AG09319 (cell line): ENCODE results near the gene BHLHE23.

Experiments
- DNase-seq: peaks from one replicate; pipeline ENCODE4 v3.0.0-alpha.2; 2010; ENCODE audit warnings: low read depth; ENCODE audit errors: extremely low read depth
- CTCF ChIP-seq: IDR thresholded peaks from 2 replicates; pipeline ENCODE4 v1.5.1; 2011; ENCODE audit warnings: low read depth, mild to moderate bottlenecking, inconsistent platforms, low read length, moderate library complexity

BHLHE23 gene

GRCh38 chr20:63006540-63007359 is at the start of gene BHLHE23:
Gene BHLHE23, minus strand, starts transcription at chr20:63006964. Its CDS starts 190 bp downstream, at chr20:63006774.
- TF ChIP-seq CTCF, result no peak
- DNase-seq, result no peak

DNA sequence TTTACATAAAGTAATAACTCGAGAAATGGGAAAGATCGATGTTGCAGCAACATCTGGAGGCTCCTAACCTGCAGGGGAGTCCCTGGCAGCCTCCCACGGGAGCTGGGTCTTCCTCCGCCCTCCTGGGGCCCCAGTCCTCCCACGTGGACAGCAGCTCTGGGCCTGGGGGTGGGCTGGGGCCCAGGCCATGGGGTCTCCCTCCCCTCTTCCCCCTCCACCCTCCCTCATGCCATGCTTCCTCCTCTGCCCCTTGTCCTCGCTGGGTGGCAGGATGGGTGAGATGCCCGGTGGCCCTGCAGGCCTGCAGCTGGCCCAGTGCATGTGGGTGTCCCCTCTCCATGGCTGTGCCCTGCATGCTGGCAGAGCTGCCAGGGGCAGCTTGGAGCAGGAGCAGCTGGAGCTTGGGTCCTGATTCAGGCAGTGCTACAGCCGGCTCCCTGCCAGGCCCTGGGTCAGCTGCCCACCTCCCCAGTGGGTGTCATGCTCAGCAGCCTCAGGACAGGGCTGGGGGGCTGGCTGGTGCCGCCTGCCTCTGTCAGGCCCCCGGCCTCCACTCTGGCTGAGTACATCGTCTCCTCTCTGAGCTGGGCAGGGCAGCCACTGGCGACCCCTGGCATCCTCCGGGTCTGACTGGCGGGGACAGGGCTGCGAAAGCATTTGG is 48.9 kb upstream of the BHLHE23 start:
- no peak for TF ChIP-seq CTCF
- no peak for DNase-seq

DNA sequence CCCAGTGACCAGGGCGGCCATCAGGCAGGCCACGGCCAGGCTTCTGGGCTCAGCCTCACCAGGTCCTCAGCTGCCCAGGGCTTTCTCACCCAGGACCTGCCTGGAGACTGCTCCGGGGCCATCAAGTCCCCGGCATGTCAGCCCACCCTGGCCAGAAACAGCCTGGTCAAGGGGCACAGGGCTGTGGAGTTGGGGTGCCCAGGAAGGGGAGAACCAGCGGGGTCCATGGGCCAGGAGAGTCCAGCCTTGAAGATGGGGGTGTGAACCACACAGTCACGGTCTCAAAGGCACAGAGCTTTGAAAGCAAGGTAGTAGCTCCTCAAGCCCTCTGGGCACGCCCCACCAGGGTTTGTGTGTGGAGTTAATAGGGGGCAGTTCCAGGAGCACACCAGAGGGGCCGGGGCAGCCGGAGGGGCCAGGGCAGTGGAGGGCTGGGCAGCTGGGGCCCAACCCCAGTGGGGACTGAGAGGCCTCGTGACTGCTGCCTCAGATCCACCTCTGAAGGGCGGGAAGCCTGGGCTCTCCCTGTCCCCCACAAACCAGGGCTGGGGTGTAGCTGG is 48.0 kb upstream of the BHLHE23 start:
- TF ChIP-seq CTCF, result no peak
- DNase-seq, result no peak

DNA sequence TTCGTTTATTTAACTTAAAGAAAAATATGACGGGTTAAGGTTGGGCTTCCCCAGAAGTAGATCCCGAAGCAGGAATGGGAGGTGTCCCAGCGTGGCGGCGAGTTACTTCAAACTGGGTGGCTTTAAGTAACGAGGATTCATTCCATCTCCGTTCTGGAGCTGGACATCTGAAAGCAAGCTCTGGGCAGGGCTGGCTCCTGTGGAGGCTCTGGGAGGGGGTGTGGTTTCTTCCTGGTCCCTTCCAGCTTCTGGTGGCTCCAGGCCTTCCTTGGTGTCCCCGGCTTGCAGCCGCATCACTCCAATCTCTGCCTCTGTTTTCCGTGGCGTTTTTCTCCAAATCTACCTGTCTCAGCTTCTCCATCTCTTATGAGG is 47.3 kb upstream of the BHLHE23 start:
- no peak for DNase-seq
- no peak for TF ChIP-seq CTCF

DNA sequence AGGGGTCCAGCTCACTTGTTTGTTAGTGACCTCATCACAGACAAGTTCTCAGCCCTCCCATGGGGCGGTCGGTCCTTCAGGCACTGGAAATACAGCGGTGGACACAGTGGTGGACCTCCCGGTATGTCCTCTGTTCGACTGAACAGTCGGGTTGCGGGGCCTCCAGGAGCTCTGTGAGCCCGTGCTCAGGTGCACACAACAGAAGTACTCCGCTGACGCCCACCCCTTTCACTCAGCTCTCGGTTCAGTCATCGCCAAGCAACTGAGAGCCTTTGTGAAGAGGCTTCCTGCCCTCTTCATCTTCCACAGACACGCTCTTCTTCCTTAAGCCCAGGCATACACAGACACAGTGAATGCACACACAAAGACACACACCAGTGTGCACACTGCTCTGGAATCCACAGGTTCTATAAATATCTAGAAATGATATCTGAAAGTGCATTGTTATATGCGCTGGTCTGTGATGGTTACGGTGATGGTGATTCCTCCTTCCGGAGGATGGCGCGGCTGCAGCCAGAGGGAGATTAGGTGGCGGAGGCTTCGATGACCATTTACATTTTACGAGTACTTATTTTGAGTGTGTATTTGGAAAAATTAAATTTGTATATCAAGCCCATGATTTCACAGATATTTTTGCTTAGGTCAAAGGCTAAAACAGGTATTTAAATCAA is 46.8 kb upstream of the BHLHE23 start:
- TF ChIP-seq CTCF, result no peak
- no peak for DNase-seq

DNA sequence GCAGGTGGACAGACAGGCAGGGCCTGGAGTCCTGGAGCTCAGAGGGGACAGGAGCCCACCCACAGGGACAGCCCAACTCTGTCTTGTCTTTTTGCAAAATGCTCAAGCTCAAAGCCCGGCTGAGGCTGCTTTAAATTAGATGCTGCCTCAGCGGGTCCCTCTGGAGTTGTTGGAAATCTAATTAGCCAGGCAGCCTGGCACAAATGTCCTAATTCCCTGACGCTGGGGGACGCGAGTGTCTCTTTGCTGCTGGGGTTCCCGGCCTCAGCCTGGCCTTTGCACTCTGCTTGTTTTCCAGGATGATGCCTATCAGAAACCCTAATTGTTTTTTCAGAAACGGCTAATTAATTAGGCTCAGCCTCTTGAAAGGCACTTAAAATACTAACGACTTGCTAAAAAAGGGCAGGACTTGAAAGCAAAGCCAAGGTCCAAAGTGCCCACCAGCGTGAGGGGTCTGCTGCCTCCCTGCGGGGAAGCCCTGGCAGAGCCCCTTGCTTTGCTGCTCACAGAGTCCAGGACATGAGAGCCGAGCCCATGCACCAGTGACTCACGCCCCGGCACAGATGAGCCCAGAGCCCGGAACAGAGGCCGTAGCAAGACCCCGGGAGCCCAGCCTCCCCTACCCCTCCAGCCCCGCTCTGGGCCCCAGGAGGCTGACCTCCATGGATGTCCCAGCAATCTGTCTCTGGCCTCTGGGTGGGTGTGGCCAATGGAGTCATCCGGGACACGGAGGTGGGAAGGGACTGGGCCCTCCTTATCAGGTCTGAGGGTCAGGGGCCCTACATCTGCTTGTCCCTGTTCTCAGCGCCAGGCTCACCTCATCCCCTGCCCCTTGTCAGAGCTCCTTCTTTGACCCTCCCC is 46.0 kb upstream of the BHLHE23 start:
- TF ChIP-seq CTCF, result no peak
- no peak for DNase-seq
